ENCODE measurements around the gene RINT1.
"Not testable (repeated sequence)": the region's sequence is repeated elsewhere in the genome, so short reads cannot be mapped to it uniquely, and the experiment has no call there.

The RINT1 gene

GRCh38 chr7:105531792-105532671 is at the start of gene RINT1:
Gene RINT1, plus strand, starts transcription at chr7:105532201. Its CDS starts 115 bp downstream, at chr7:105532316.
- peak; percentile 73 to 83 for DNase-seq (ENCODE audit: low read depth in 2 of 2)

- DNase-seq (ENCODE audit: low read depth in 2 of 2): no peak
Measured at GRCh38 chr7:105487579-105488571, 44.1 kb upstream of the RINT1 start.

- no peak for DNase-seq (ENCODE audit: low read depth in 2 of 2)
Measured at GRCh38 chr7:105489409-105489808, 42.6 kb upstream of the RINT1 start.

- DNase-seq (ENCODE audit: low read depth in 2 of 2): no peak
Measured at GRCh38 chr7:105493196-105493922, 38.6 kb upstream of the RINT1 start.

- no peak for DNase-seq (ENCODE audit: low read depth in 2 of 2)
Measured at GRCh38 chr7:105493923-105494315, 38.1 kb upstream of the RINT1 start.

- no peak for DNase-seq (ENCODE audit: low read depth in 2 of 2)
Measured at GRCh38 chr7:105496521-105496920, 35.5 kb upstream of the RINT1 start.

- DNase-seq (ENCODE audit: low read depth in 2 of 2): no peak
Measured at GRCh38 chr7:105497016-105497415, 35.0 kb upstream of the RINT1 start.

DNA sequence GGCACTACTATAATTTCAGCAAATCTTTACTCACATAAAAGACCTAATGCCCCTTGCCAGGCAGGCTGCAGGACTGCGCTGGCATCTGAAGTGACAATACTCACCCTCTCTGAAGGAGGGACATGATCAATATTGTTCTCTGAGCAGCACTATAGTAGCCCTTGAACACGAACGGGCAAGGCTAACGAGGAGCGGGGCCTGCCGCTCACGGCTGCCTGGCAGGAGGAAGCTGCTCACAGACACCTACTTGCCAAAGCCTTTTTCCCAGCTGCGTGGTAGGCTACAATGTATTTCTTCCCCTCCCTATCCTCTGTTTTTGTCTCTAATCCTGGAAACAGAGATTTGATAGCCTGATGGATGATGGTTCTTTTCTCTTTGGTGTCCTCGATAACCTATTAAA is 29.8 kb upstream of the RINT1 start:
- no peak for DNase-seq (ENCODE audit: low read depth in 2 of 2)

DNA sequence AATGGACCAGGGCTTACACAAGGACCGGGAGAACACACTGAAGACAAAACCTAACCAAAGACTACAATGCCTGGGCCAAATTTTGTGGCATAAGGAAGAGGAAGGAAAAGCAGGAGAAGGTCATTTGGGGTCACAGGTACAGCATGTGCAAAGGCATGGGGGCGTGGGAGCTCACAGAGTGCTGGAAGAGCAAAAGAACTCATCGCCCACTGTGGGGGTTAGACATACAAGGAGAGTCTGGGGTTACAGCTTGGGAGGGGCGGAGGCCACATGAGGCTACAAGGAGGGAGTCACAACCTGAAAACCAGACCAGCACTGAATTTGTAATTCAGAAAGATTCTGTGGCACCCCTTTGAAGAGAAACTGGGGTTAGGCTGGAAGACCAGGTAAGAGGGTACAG is 19.6 kb upstream of the RINT1 start:
- DNase-seq (ENCODE audit: low read depth in 2 of 2): no peak

DNA sequence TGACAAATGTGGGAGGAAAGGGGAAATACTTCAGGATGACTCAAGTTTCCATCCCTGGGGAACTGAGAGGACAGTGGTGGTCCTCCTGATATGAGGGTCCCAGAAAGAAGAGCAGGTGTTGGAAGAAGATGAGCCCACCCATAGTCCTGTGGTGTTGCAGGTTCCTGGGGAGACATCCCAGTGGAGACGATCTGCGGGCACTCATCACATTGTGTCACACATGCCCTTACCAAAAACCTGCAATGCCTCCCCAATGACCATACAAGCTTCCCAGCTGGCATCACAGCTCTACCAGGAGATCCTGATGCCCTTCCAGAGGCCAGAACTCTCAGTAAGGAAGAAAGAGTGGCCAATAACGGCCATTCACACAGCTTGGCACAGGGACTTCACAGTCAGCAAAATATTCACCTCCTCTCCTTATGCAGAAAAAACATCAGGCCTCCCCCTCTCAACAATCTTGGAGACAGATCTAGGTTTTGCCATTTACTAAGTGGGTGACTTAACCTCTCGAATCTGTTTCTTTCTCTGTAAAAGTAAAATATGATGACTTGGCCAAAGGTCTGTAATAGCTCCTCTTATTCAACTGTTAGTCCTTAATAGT is 19.0 kb upstream of the RINT1 start:
- DNase-seq (ENCODE audit: low read depth in 2 of 2): no peak

DNA sequence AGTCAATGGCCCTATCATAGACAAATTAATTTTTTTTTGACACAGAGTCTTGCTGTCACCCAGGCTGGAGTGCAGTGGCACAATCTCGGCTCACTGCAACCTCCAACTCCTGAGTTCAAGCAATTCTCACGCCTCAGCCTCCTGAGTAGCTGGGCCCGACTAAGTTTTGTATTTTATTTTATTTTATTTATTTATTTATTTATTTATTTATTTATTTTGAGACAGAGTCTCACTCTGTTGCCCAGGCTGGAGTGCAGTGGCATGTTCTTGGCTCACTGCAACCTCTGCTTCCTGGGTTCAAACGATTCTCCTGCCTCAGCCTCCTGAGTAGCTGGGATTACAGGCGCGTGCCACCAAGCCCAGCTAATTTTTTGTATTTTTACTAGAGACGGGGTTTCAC is 16.4 kb upstream of the RINT1 start:
- not testable (repeated sequence) for DNase-seq (ENCODE audit: low read depth in 2 of 2)

GRCh38 chr7:105519353-105519752 is 12.6 kb upstream of the RINT1 start:
- DNase-seq (ENCODE audit: low read depth in 2 of 2): no peak

DNA sequence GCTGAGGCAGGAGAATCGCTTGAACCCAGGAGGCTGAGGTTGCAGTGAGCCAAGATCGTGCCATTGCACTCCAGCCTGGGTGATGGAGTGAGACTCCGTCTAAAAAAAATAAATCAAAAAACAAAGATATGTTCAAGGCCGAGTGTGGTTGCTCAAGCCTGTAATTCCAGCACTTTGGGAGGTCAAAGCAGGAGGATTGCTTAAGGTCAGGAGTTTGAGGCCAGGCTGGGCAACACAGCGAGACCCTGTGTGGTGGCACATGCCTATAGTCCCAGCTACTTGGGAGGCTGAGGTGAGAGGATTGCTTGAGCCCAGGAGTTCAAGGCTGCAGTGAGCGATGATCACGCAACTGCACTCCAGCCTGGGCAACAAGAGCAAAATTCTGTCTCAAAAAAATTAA is 11.4 kb upstream of the RINT1 start:
- not testable (repeated sequence) for DNase-seq (ENCODE audit: low read depth in 2 of 2)

DNA sequence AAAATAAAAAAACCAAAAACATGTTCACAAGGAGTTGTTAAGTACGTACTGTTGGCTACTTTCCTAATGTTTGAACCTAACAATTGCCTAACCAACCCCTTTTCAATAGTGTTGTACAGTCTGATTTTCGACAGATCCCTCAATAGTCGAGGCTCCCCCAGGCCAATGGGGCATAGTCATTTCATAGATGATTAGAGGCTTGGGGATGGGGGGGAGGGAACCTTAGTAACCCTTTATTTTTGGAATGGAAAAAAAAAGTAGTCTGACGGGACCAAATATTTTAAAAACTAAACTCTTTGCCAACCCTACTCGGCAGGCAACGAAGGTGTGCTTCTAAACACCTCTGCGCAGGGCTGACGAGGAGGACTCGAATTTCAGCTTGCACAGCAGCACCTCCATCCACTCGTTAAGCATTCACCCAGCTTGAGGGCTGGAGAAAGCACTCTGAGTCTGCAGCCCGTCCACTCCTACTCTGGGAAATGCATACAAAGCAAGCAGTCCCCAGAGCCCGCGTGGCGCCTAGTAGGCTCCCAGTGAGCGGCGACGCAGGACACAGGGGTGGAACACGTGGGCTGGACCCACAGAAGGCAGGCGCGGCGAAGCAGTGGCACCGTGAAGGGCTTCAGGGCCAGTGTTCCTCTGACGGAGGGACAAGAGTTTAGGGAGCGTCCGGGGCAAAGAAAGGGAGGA is 10.8 kb upstream of the RINT1 start:
- DNase-seq (ENCODE audit: low read depth in 2 of 2): no peak

- peak; percentile 56 to 68 for DNase-seq (ENCODE audit: low read depth in 2 of 2)
Measured at GRCh38 chr7:105521717-105522463, 10.1 kb upstream of the RINT1 start, which contains the start of gene PUS7. Gene PUS7, minus strand, starts transcription at chr7:105522271. Its CDS starts 13,759 bp downstream, at chr7:105508512.

GRCh38 chr7:105524423-105524822 is 7.6 kb upstream of the RINT1 start:
- DNase-seq (ENCODE audit: low read depth in 2 of 2): not testable (repeated sequence)

GRCh38 chr7:105524840-105525239 is 7.2 kb upstream of the RINT1 start:
- no peak for DNase-seq (ENCODE audit: low read depth in 2 of 2)

GRCh38 chr7:105527737-105528136 is 4.3 kb upstream of the RINT1 start:
- DNase-seq (ENCODE audit: low read depth in 2 of 2): not testable (repeated sequence)

DNA sequence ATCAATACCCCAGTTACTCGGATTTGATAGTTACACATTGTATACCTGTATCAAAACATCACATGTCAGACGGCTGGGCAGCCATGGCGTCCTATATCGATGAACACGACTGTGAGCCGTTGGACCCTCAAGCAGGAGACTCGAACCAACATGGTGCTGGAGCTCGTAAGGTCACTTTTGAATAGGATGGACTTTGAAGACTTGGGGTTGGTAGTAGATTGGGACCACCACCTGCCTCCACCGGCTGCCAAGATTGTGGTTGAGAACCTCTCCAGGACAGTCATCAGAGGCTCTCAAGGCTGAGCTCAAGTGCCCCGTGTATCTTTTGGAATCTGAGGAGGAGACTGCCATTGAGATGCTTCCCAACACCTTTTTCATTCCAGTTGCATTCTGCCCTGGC is 1.9 kb upstream of the RINT1 start:
- DNase-seq (ENCODE audit: low read depth in 2 of 2): no peak

- DNase-seq (ENCODE audit: low read depth in 2 of 2): no peak
Measured at GRCh38 chr7:105530546-105530945, 1.5 kb upstream of the RINT1 start.

Measured in stimulated activated CD8-positive, alpha-beta memory T cell treated with anti-CD3 and anti-CD28 coated beads, Interleukin-2, amount 100 ng/mL, for 1 hour (primary cell).